ENCODE results near the gene CFL2.
"Not testable (repeated sequence)": the region's sequence is repeated elsewhere in the genome, so short reads cannot be mapped to it uniquely, and the experiment has no call there.

The CFL2 gene

DNA sequence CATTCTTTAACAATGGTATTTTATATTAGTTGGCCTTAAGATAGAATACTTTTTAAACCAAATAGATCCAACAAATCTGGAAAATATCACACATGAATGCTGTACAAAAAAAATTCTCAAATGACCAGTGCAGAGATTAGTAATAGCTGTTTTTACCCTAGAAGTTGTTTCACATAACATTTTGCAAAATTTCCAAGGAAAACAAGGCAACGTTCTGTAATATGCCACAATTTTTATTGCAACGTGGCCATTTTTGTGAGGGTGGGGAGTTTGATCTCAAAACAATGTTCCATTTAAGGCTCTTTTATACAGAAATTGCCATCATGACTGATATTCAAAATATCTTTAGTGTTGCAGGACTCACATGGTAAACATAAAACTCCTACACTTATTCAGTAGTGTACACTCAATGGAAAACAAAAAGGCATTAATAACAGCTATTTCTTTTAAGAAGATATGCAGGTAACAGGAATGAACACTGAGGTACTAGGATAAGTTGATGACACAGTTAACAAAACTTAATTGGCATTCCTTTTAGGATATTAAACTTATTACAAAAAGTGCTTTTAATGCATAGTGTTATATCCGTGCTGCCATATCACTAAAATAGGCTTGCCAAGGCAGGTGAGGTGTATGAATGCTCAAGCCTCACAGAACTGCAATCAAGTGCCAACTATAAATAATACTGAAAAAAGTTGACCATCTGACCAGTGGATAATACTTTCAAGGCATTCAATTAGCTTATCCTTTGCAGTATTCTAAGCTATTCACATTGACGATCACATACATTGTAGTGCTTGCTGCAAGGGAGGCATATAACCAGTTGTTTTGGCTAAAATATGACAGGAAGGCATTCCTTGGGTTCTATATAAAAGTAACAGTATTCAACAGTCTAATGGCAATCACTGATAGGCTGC is 2.3 kb downstream of the CFL2 start:
- no peak for DNase-seq (ENCODE audit: low read depth)

DNA sequence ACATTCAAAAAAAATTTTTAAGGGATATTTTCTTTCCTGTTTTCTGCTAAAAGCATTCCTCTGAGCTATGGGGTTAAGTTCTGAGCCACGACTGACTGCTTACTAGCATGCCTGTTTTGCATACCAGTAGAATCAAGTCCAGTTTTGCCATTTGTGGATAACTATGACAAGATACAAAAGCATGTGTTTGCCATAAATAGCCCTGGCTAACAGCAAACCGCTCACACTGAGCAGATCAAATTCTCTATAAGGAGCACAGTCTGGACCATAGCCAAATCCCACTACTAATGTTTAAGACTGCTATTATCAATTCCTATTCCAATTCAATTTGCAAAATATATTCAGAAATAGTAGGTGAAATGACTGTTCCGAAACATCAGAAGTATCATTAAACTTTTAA is 3.2 kb downstream of the CFL2 start:
- peak; percentile 96 for DNase-seq (ENCODE audit: low read depth)

DNA sequence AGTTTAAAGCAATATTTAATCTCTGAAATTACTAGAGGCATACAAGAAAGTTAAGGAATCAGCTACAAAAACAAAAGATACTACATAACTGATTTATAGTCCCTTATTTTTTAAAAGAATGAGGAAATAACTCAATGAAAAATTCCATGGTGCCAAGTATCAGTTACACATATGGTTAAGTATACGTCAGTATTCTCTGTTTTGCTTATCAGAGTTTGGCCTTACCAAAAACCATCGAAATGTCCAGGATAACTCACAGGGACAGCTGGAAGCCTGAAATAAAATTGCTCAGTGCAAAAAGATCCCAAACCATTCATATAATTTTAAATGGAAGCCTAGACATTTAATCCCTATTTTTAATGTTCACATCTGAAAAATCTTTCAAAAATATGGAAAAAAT is 3.6 kb downstream of the CFL2 start:
- DNase-seq (ENCODE audit: low read depth): no peak

DNA sequence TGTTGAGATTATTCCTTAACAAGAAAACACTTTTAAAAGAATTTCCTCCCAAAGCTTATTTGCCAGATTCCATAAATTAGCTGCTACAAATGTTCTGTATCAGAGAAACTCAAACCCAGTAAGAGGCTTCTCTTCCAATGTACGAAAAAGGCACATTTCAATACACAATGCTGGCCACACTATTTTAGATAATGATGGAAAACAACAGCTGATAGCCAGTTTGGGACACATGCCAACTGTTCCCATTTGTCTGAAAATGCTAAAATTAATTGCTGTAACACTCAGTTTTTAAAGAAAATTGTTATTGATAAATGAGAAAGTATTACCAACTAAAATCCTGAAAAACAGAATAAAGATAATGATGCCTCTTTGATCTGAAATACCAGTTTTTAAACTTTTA is 4.4 kb downstream of the CFL2 start:
- no peak for DNase-seq (ENCODE audit: low read depth)

DNA sequence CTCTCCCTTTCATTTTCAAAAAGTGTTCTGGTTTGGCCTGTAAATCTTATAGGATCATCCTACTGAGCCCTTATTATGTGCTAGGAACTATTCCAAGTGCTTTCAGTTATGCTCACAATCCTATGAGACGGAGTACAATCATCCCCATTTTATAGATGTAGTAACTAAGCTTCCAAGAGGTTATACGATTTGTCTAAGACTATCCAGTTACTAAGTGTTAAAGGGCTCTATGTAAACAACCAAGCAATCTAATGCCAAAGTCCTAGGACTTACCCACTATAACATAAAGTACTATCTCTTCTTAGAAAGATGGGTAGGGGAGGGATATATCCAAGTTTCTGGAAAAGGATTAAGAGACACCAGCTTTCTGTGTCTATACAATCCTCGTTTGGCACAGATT is 6.7 kb downstream of the CFL2 start:
- DNase-seq (ENCODE audit: low read depth): no peak

DNA sequence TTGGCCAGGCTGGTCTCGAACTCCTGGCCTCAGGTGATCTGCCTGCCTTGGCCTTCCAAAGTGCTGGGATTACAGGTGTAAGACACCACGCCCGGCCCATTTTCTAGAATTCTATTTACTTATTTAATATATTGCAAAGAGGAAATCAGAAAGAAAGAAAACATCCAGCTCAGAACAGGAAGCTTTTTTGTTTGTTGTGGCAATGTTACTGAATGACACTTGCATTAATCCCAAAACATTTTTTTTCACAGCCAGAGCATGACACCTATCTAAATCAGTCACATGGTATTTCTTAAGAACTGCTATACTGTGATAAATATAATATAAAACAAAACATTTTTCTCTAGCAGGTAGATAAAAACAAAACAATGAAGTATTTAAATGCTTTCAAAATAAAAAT is 12.6 kb downstream of the CFL2 start:
- no peak for DNase-seq (ENCODE audit: low read depth)

DNA sequence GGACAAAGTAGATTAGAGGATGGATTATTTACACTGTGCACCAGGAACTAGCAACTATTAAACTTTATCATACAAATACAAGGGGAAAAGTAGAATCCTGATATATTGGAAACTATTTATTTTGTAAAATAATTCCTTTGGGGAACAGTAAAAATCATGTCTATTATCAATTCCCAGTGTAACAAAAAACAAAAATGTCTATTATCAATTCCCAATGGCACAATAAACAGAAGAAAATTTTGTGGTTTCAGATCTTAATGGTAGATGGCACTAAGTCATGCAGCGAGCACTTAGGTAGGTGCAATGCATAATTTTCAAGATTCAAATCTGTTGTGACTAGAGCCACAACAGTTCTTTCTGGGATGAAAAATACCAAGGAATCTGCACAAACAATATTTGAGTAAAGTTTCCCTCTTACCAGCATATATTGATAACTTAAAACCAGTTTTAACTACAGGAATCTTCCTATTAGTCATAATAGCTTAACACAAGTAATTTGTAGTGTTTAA is 13.7 kb downstream of the CFL2 start:
- peak; percentile 42 for DNase-seq (ENCODE audit: low read depth)

DNA sequence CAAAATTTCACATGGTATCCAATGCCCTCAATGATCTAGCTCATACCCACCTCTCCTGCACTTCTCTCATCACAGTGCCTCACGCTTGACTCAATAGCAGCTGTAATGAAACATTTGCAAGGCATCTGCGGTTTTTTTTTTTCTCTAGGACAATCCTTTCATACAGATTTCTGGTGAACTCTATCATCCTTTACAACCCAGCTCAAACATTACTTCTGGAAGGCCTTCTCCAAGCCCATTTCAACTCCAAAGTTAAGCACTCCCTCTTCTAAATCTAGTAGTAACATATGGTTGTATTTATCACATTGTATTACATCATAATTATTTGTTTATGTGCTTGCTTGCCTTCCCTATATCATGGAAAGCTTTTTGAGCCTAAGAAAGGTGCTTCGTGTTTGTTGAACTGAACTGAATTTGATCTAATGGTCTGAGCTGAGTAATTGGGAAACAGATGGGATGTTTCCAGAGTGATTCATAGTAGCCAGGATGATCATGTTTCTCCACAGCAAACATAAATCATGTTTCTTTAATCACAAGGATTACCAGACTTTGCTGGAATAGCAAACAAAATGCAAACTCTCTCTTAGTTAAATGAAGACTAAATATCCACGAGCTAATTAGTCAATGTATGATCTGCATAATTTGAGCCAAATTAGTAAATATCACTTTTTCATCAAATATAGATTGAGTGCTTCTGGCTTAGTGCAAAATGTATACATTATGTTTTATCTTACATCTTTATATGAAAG is 14.3 kb downstream of the CFL2 start:
- peak; percentile 95 for DNase-seq (ENCODE audit: low read depth)

DNA sequence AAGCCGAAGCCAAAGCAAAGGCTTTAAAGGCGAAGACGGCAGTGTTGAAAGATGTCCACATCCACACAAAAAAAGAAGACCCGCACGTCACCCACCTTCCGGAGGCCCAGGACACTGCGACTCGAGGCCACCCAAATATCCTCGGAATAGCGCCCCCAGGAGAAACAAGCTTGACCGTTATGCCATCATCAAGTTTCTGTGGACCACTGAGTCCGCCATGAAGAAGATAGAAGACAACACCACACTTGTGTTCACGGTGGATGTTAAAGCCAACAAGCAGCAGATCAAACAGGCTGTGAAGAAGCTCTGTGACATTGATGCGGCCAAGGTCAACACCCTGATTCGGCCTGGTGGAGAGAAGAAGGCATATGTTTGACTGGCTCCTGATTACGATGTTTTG is 20.2 kb downstream of the CFL2 start:
- DNase-seq (ENCODE audit: low read depth): not testable (repeated sequence)

DNA sequence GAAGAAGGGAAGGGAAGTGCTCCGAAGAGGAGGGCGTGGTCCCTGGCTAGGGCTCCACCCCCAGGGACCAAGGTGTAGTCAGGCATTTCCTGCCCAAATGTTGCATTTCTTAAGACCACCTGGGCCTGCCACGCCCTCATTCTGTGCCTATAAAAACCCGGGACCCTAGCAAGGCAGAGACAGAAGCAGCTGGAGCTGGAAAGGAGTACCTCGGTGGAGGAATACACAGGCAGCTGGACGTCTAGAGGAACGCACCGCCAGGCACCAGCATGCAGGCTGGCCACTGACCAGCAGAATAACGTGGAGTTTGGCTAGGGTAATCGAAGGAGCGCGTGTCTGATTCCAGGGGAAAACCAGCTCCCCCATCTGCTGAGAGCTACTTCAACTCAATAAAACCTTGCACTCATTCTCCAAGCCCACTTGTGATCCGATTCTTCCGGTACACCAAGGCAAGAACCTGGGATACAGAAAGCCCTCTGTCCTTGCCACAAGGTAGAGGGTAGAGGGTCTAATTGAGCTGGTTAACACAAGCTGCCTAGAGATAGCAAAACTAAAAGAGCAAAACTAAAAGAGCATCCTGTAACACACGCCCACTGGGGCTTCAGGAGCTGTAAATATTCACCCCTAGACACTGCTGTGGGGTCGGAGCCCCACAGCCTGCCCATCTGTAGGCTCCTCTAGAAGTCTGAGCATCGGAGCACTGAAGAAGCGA is 21.0 kb downstream of the CFL2 start:
- no peak for DNase-seq (ENCODE audit: low read depth)

DNA sequence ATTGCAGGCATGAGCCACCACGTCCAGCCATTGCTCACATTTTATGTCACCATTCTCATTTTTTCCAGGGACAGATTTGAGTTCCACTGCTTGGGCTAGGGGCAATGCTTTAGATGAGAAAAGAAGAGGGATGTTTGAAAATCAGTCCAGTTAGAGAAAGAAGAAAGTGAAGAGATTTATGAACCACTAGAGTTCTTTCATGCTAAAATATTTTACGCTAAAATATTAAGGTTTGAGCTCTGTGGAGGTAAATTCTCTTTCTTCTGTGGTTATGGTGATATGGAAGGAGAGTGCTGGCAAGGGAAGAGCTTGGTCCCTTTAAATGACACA is 21.5 kb downstream of the CFL2 start:
- DNase-seq (ENCODE audit: low read depth): no peak

DNA sequence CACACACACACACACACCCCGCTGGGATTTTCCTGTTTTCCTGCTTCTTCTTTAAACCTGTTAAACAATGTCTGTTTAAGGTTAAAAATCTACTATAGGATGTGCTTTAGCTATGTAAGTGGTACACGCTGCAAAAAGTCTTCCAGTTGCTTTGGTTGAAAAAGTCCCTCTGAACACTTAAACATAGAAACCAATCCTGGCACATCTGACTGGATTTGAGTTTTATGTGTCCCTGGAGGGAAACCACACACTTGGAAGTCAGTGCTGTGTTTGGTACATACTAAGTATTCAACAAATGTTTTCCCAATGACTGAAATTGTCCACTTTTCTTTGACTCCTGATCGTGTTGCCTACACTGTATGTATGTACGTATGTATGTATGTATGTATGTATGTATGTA is 22.0 kb downstream of the CFL2 start:
- no peak for DNase-seq (ENCODE audit: low read depth)

DNA sequence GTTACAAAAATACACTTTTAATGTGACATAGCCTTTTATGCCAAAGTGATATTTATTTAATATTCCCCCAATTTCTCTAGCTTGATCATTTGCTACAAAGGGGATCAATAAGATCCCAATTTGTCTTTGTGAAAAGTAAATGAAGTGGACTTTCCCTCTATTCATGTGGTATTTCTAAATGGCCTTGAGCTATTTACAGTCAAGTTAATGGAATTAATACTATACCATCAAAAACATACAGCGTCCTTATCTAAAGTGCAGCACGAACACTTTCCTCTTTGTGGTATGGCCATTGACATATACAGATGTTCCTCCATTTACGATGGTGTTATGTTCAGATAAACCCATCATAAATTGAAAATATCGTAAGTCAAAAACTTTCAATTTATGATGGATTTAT is 23.2 kb downstream of the CFL2 start:
- DNase-seq (ENCODE audit: low read depth): no peak

DNA sequence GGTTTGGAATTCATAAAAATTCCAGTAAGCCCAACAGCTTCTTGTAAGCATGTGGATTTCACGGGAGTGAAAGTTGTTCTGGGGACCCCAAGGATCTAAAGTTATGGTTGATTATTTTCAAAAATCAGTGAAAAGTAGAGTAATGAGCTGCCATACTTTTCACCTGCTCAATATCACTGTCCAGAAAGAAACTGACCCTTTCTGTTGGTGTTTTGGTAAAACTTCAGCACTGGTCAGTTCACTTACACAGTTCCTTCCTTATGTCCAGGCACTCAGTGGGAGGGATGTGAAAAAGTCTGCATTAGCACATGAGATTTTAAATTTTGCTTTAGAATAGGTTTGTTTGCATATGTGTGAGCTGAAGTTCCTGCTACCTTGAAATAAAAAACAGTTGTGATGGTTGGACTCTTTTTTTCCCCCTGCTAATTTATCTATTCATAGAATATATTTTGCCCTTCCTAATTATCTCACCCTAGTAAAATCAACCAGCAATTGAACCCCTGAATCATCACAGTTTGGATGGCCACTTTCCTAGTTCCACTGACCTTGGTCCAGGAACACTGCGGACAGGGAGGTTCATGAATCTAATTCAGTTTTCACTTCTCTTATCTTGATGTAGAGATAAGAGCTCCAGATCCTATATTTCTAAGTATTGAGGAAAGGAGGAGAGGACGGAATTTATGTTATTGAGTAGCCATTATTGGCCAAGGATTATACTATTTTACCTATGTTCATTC is 25.8 kb downstream of the CFL2 start:
- no peak for DNase-seq (ENCODE audit: low read depth)

DNA sequence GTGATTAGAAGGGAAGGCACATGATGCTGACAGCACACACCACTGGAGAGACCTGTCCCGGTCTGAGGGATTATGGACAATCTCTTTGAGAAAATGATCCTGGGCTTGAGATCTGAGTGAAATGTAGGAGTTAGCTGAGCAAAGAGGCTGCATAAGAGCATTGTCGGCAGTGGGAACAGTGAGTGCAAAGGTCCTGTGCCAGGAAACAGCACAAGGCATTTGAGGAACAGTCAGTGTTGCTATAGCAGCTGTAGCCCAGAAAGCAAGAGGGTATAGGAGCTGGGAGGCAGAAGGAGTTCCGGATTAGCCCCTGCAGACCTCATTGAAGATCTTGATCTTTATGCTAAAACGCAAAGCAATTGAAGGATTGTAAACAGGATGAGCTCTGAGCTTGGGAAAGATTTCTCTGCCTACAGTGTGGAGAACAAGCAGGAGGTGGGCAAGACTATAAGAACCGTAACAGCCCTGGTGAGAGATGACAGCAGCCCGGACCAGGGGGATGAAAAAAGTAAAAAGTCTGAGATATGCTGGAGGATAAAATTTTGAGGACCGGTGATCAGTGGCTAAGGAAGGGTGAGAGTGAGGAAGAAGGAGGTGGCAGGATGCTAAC is 28.5 kb downstream of the CFL2 start:
- no peak for DNase-seq (ENCODE audit: low read depth)

DNA sequence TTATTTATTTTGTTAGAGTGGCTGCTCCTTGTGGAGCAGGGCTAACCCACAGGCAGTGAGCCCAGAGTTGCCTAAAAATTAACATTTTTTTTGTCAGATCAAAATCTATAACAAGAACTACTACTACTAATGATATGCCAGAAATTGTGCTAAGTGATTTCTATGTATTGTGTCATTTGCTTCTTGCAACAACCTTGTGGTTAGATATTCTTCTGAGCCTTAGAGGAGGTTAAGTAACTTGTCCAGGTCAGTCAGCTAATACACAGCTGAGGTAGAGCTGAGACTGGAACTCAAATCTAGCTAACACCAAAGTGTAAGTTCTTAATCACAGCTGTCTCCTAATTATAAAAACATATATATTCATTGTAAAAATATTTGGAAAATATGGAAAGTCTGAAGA is 29.8 kb downstream of the CFL2 start:
- no peak for DNase-seq (ENCODE audit: low read depth)

DNA sequence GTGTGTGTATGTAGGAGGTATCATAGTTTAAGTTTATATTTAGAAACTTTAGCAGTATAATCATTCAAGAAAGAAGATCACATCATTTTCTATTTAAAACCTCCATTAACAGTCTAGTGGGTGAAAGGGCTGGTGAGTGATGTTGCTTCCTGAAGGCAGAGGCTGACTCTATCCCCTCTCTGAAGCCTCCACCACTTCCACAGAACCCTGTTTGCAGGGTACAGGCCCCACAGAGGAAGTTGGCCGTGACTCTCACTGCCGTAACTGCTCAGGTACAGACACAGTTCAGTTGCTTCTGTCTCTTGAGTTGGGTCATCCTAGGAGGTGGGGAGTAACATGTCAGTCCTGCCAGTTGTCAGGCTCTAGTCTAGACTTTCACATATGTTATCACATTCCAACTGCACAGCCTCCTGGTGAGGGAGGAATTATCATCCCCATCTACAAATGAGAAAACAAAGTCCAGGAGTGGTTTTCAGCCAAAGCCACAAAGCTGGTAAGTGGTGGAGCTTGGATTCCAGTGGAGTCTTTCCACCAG is 31.5 kb downstream of the CFL2 start:
- no peak for DNase-seq (ENCODE audit: low read depth)

DNA sequence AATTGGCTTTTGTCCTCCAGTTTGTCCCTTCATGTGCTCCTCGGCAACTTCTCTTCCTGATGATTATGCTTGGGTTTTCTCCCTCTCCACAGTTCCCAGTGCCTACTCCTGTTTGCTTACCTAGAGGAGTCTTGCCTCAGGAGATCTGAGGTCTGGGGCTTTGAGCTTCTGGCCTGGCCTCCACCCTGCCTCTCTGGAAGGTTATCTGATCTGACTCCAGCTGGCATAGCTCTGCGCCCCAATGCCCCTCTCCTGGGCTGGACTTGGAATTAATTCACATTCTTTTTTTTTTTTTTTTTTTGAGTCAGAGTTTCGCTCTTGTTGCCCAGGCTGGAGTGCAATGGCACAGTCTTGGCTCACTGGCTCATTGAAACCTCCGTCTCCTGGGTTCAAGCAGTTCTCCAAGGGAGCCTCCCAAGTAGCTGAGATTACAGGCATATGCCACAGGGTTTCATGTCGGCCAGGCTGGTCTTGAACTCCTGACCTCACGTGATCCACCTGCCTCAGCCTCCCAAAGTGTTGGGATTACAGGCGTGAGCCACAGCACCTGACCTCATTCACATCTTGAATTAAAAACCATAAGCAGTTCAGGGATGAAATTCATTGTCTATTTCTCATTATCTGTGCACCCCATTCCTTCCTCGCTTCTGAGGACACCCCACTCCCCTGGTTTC is 33.5 kb downstream of the CFL2 start:
- DNase-seq (ENCODE audit: low read depth): no peak

DNA sequence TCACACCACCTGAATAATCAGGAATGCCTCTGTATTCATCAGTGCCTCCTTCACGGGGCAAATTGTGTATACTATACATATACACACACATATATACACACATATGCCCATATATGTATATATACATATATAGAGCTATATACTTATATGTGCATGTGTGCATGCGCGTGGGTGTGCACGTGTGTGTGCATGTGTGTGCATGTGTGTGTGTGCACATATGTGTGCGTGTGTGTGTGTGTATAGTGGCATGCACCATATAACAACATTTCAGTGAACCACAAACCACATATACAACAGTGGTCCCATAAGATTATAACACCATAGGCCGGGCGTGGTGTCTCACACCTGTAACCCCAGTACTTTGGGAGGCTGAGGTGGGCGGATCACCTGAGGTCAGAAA is 35.7 kb downstream of the CFL2 start:
- no peak for DNase-seq (ENCODE audit: low read depth)

DNA sequence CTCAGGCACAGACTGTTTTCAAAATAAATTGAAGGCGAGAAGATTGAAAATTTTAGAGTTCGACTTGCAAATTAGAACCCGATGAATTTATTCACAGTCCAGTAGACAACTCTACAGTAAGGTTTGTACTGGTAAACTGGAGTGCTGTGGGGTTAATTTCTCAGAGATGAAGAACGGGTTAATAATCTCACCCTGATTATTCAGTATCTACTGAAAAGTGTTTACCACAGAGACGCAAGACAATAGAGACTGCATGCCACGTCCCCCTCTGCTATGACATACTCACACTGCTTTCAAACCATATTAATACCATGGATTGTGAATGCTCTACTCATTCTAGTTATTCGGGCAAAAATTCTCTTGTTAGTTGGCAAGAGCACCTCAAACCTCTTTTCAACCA is 36.1 kb downstream of the CFL2 start:
- DNase-seq (ENCODE audit: low read depth): no peak

Data from ELR (cell line).